NCI-H748 (cell line): ENCODE data around the gene CA6.
"Not testable (repeated sequence)": the region's sequence is repeated elsewhere in the genome, so short reads cannot be mapped to it uniquely, and the experiment has no call there.

ENCODE experiments used
- DNase-seq: peaks from one replicate; lab custom pipeline; 2025; ENCODE audit not compliant: unreplicated experiment; lab: John Stamatoyannopoulos, UW

CA6 gene

DNA sequence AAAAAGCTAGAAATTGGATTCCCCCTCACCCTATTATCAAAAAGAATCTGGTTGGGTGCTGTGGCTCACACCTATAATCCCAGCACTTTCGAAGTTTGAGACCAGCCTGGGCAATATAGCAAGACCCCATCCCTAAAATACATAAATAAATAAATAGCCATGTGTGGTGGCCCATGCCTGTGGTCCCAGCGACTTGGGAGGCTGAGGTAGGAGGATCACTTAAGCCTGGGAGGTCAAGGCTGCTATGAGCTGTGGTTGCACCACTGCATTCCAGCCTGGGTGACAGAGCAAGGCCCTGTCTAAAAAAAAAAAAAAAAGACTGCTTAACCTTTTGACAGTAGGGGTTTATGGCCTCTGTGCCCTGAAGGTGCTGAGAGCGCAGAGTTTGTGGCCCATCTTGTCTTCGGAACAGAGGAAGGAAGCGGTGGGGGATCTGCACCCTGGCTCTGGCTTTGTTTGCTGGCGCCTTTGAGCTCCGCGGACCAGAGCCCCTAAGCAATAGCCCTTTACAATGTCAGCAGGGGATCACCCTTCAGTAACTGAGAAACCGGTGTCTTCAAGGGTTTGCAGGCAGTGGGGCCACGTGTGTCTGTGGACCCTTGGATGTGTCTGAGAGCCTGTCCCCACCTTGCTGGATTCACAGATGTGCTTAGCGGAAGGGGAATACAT, 58.5 kb downstream of the CA6 start:
- no peak for DNase-seq

DNA sequence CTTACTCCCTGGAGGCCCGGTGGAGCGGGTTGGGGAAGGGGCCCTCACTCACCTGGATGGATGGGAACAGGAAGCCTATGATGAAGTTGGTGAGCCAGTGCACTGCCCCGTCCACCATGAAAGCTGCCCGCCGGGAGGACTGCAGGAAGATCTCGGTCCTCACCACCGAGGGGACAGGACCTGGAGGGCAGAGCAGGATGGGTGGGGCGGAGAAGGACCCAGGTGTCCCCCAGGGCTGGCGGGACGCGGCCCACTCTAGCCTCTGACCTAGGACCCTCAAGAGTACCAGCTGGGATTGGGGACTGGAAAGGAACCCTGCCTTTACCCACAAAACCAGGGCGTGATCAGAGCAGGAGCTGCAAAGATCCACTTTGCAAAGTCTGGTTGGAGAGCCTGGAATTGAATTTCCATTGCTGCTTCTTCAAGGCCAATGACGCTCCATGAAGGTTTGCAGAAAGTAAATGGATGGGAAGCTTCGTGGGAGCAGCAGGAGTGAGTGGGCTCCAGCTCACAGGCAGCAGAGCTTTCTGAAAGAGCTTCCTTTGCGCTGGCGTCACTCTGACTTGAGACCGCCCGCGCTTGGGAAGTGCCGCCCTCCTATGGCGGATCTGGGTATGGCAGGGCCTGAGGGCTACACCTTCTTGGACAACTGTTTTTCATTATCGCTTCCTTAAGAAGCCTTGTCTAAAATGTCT, 59.2 kb downstream of the CA6 start:
- peak; percentile 57 for DNase-seq

DNA sequence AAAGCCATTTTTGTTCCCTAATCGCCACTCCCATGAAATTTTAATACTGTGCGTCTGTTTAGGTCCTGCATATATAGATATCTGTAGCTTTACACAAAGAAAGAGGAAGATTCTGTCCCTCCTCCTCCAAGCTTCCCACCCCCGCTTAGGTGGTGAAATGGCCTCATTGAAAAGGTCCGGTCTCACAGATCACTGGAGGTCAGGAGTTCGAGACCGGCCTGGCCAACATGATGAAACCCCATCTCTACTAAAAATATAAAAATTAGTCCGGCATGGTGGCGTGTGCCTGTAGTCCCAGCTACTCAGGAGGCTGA, 59.7 kb downstream of the CA6 start:
- no peak for DNase-seq

DNA sequence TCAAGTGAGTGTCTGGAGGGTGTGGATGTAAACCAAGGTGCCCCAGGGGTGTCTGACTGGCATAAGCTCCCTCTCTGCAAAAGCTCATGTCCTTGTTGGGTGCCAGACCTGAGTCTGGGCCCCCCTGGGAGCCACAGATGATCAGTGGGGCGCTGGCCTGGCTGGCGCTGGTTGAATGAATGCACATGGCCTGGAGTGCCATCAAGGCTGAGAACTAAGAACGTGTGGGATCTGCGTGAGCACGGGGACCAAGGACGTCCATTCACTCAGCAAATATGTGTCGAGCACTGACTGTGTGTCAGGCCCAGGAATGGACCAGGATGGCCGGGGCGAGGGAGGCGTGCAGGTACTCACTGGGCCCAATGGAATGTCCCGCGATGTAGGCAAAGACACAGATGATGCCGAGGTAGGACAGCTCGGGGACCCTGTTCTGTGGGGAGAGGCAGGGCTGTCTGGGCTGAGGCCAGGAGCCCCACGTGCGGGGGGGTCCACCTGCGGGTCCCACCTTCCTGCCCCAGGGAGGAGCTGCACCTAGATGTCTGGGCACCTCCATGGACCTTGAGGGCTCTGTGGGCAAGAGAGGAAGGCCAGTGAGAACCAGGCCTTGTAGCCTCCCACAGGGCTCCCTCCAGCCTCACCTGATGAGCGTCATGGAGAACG, 61.4 kb downstream of the CA6 start:
- no peak for DNase-seq

DNA sequence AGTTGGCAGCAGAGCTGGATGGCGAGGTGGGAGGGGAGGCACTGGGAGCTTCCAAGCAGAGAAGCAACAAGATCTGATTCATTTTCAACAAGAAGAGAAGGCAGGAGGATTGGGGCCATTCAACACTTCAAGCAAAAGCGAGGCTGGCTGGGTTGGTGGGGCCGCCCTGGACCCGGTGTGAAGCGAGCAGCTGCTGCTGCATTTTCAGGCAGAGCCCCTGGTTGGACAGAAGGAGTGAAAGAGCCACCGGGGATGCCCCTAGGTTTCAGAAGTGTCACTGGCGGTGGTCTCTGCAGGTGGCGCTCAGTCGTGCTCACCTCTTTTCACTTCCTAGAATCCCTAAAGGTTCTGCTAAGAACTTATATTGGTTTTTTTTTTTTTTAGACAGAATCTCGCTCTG, 62.6 kb downstream of the CA6 start:
- no peak for DNase-seq

DNA sequence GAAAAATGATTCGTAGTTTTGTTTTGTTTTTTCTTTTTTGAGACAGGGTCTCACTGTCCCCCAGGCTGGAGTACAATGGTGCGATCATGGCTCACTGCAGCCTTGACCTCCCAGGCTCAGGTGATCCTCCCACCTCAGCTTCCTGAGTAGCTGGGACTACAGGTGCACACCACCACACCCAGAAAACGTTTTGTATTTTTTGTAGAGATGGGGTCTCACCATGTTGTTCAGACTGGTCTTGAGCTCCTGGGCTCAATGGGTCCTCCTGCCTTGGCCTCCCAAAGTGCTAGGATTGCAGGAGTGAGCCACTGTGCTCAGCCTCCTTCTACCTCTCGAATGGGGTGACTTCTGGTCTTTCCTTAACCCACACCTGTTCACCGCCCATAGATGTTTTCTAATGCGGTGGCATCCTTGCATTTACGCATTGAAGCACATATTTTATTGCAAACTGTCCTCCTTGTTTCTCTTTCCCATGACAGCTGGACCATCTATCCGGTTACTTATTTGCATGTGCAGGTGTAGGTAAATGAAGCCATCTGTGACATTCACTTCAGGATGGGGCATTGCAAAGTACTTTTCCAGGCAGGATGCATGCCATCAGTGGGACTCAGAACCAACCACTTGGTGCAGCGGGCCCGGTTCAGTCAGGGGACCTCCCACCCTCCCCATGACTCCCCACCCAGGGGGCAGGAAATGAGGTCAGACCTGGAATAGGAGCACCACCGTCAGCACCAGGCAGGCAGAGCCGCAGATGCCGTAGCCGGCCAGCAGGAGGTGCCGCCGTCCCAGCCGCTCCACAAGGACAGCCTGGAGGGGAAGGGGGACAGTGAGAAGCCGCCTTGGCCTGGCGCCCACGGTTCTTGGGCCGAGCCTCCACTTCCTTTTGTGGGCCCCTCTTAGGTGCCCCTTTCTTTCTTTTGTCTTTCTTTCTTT, 64.0 kb downstream of the CA6 start:
- DNase-seq: no peak

DNA sequence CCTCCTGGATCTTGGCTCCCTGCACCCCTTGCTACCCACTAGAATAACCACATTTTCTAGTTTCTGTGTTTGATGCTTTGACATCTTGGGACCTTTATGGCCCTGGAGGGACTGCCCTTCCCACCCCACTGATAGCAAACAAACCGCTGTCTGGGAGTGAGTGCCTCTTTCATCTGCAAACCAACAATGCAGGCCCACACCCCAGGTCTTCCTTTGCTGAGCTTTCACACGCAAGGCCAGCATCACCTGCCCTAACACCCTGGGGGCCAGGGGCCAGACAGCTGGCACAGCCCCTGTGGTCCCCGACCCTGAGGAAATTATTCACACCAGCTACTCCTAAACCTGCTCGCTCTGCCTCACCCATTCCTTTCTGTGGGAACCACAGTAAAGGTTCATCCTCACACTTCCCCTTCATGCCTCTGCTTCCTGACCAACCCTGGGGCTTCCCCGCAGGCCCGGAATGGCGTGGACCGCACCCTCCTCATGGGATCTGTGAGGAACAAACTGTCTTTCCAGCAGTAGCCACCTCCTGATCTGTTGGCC, 65.2 kb downstream of the CA6 start:
- DNase-seq: no peak

DNA sequence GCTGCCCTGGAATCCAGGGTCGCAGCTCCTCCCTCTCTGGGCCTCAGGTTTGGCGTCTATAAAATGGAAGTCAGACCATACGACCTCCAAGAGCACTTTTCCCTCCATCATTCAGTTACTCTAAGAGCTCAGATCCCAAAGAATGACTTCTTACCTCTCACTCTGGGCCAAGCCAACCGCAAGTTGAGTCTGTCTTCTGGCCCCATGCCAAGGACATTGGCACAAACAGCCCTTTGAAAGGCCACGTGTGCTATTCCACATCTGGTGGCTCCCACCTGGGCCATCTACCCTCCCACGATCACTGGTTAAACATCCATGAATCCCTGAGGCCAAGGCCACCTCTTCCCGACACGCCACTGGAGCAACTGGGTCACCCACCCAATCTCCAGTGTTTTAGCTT, 68.2 kb downstream of the CA6 start:
- no peak for DNase-seq

DNA sequence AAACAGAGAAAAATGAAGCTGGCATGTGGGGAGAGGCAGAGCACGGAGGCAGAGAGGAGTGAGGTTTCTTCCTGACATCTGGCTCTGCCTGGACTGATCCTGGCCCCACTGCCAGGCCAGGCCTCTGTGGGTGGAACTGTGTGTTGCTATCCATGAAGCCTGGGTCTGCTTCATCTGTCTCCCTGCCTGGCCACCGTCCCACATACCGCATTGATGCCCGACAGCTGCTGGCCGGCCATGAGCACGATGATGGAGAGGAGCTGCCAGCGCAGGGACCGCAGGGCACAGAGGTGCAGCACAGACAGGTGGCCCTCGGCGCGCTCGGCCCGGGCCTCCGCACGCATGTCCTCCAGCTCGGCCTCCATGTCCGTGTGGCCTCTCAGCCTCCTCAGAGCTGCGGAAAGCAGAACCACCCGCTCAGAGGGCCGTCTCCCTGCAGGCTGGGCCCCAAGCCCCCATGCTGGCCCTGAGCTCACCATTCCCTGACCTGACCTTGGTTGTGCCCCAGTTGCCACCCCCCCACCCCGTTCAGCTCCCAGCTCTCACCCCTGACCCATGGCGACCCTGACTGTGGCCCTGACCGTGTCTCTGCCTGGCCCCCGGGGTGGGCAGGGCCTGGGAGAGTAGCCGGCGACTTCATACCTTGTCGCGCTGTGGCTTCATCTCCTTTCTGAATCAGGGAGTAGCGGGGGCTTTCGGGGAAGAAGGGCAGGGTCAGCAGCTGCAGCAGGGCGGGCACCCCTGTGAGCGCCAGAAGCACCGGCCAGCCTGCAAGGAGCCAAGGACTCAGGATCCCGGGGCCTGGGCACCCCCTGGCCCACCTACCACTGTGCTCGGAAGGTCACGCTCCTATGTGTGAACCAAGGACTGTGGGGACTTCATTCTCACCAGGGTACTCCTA, 69.1 kb downstream of the CA6 start:
- no peak for DNase-seq

DNA sequence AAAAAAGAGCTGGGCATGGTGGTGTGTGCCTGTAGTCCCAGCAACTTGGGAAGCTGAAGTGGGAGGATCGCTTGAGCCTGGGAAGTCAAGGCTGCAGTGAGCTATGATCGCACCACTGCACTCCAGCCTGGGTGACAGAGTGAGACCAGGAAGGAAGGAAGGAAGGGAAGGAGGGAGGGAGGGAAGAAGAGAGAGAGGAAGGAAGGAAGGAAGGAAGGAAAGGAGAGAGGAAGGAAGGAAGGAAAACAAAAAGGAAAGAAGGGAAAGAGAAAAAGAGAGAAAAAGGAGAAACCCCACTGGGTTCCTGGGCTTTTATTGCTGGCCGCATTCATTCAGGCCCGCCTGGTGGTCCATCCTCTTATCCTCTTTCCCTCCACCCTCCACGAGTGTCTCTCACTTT, 70.8 kb downstream of the CA6 start:
- DNase-seq: no peak

DNA sequence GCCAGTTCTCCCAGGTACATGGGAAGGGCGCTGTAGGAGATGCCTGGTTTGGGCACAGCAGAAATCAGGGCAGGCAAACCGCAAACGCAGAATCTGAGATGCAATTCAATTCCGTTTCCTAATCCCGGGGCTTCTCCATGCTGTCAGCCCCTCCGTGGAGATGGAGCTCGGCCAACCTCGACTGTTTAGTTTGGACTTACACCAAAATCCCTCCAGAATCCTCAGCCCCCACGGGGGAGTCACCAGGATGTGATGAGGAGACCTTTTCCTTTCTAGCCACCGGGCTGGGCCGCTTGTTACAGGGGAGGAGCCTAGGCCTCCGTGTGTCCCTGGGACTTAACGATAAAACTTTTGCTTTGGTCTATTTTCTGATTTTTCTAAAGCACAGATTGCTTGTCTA, 72.7 kb downstream of the CA6 start:
- no peak for DNase-seq

DNA sequence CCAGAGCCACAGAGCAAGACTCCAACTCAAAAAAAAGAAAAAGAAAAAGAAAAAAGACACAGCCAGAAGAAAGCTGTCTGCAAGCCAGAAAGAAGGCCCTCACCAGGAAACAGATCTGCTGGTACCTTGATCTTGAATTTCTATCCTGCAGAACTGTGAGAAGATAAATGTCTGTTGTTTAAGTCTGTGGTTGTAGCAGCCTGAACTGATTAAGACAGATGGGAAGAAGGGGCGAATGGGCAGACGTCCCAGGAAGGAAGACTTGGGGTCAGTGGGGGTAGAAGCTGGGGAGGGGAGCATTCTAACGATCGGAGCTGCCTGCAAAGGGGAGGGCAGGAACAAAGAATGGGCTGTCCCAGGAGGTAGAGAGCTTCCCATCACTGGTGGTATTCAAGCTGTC, 74.2 kb downstream of the CA6 start:
- DNase-seq: no peak

DNA sequence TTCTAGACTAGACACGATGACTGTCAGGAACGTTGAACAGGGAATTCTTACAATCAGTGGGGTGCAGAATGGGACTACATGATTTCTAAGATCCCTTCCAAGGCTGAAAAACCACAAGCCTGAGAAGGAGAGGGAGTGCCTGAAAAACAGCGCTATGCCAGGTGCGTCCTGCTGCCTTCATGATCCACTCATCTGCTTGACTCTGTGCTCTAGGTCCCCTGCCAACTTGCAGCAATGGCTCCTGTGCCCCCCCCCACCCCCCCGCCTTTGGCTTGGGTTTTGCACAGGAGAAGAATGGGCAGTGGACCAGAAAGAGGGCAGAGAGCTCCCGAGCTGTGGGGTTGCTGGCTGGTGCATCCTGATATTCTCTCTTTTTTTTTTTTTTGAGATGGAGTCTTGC, 74.6 kb downstream of the CA6 start:
- no peak for DNase-seq

DNA sequence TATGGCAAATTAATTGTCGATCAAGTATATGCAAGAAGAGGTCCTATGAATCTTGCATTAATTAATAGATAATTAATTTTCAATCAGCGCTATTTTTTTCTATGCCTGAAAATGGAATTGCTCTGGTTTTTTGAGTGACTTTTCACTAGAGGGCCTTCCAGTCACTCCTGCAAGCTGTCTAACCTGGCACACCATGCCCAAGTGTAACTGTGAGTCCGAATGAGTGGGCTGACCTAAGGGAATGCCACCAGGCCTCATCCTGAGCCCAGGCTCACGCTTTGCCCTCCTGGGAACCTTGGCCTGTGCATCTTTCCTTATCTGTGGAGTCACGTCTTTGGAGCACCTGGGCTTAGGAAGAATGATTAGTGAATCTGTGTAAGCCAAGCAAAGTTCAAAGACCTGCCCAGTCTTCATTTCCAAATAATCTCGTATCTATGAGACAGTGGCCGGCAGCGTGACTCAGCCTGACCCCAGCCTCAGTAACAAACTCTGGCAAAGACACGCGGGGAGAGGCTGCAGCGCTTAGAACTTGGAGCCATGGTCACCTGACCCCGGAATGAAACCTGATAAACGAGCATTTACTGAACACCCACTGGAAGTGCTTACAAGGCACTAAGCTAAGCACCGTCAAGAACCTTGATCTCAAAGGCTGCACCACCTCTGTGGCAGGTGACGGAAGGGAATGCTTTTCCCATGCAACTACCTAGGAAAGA, 76.5 kb downstream of the CA6 start:
- not testable (repeated sequence) for DNase-seq

DNA sequence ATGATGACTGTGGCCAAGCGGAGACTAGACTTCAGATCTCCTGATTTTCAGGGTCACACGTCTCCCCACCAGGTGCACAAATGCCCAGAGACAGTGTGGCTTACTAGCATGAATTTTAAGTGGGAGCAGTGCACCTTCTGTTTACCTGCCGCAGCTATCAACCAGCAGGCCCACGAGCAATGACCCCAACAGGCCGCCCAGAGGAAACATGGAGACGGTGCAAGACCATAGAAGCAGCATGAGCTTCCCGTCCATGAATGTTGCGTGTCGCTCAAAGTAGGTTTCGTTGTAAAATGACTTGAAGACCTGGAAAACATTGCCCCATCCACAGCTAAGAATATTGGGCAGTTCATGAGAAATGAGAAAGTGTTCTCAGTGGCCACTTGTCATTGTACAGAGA, 77.1 kb downstream of the CA6 start:
- DNase-seq: no peak
